Adrenal gland (tissue), 12 donors: ENCODE measurements around the gene IL20RA. TPM values are rescaled to one million over a fixed set of nuclear protein-coding genes. Genes with fewer than 3 reads are reported as not detected.
"Not testable (repeated sequence)": the region's sequence is repeated elsewhere in the genome, so short reads cannot be mapped to it uniquely, and the experiment has no call there.

Experiments
- DNase-seq, 7 donors: peaks; one replicate each; pipeline ENCODE4 v3.0.0-alpha.2; 2019 to 2020
- H3K27ac ChIP-seq, 5 donors: fragments of 200-600 bp; sonication (generic) in 4 of 5; 1 replicate in 3 of 5; 2 replicates in 2 of 5; pipeline versions ENCODE4 v1.5.1 to v1.8.0; 2016 to 2020; ENCODE audit warnings: mild to moderate bottlenecking in 1 of 5
- H3K27me3 ChIP-seq: fragments of 200-600 bp; 2 replicates; pipeline ENCODE4 v1.8.0; 2021
- H3K36me3 ChIP-seq, 2 donors: fragments of 200-600 bp; replicated peaks in 1 of 2; 1 replicate in 1 of 2; 2 replicates in 1 of 2; pipeline versions ENCODE4 v1.5.1 to v1.8.0; 2018 to 2022
- H3K4me1 ChIP-seq, 2 donors: fragments of 200-600 bp; replicated peaks in 1 of 2; 1 replicate in 1 of 2; 2 replicates in 1 of 2; pipeline versions ENCODE4 v1.5.1 to v1.8.0; 2018 to 2021
- H3K4me3 ChIP-seq, 4 donors: fragments of 200-600 bp; sonication (generic) in 3 of 4; one replicate each; pipeline ENCODE4 v1.5.1; 2016 to 2018
- H3K9me3 ChIP-seq, 3 donors: fragments of 200-600 bp; sonication (generic) in 1 of 3; replicated peaks in 1 of 3; 1 replicate in 2 of 3; 2 replicates in 1 of 3; pipeline versions ENCODE4 v1.5.1 to v1.8.0; 2016 to 2021
- CTCF ChIP-seq, 6 experiments: fragments of 450-650 bp in 4 of 6; fragments of 200-600 bp in 2 of 6; sonication (generic) in 1 of 6; IDR thresholded peaks; 1 replicate in 5 of 6; 2 replicates in 1 of 6; pipeline versions ENCODE4 v1.5.1 to v1.8.0; 2016 to 2021; ENCODE audit warnings: antibody characterized with exemption in 6 of 6, mild to moderate bottlenecking in 2 of 6, moderate library complexity in 1 of 6
- POLR2A ChIP-seq, 2 donors: fragments of 450-650 bp; IDR thresholded peaks; one replicate each; pipeline ENCODE4 v1.6.1; 2017; ENCODE audit warnings: antibody characterized with exemption in 2 of 2, mild to moderate bottlenecking in 2 of 2, moderate library complexity in 1 of 2
- WGBS, 4 donors: extraction: QIAGEN DNeasy Blood & Tissue Kit in 2 of 4; methylation state at CpG; one replicate each; pipeline versions ENCODE4 v1.1.5 to v1.1.7; 2013 to 2017; 5-methylcytosine and 5-hydroxymethylcytosine counted together
- intact Hi-C, 2 donors: fragments of 100-400 bp; cut with DNase I; formaldehyde crosslinking; loops; one replicate each; pipeline versions ENCODE4 v1.14.1 to v1.15.0; 2022 to 2023
- polyA plus RNA-seq, 3 donors: library from polyadenylated mRNA; stranded (reverse); fragments of 200-250 nt in 2 of 3; fragments of 350-450 nt in 1 of 3; fragmentation: Illumina TruSeq in 1 of 3; extraction: RNeasy Lipid Tissue Mini Kit (QIAGEN cat#74804) in 1 of 3; gene quantifications; one replicate each; pipeline ENCODE4 v1.2.3, GENCODE V29; 2013 to 2014
- total RNA-seq, 9 donors: library from RNA; depleted of rRNA in 4 of 9; stranded (reverse); fragments of >200 nt in 4 of 9; fragments of 120-200 nt in 1 of 9; fragmentation: NEBNext Ultra II Directional in 1 of 9; extraction: Animal tissue kit (Norgen Biotek cat#: 25700) in 1 of 9; gene quantifications; one replicate each; pipeline versions ENCODE4 v1.1.0 to v1.2.4, GENCODE V29; 2013 to 2023
- donor health status: healthy with polysubstance abuse.
- donor health status: Bipolar disorder and iron deficiency.
- donor health status: DM: yes; HTN: yes; CAD: no.
- donor health status: DM: no; HTN: no; CAD: no.
- donor health status: DM: no; HTN: no; CAD: no.
- donor health status: DM: yes; HTN: yes; CAD: no.

IL20RA gene
- total and polyA plus RNA-seq, 12 donors, result 6.6 to 23.5 (median 12.7) TPM

- H3K27me3 ChIP-seq, result no peaks in the 10 kb centered on the region
- H3K36me3 ChIP-seq, result no peaks in the 10 kb centered on the region
- TF ChIP-seq CTCF (IDR thresholded peaks at IDR 0.05), result no peak
- TF ChIP-seq POLR2A (IDR thresholded peaks at IDR 0.05), result no peak
- WGBS, 4 donors, result 74 to 90% (median 82%) methylated on average over 4 of the region's 4 CpGs
- DNase-seq, result no peak
- intact Hi-C loops, result no loop called here
- no peak overlapping the region for H3K27ac ChIP-seq
- no peaks in the 10 kb centered on the region for H3K9me3 ChIP-seq
- H3K4me3 ChIP-seq, result no peak overlapping the region
- no peaks in the 10 kb centered on the region for H3K4me1 ChIP-seq
Measured at GRCh38 chr6:137084090-137084489, 39.3 kb upstream of the IL20RA start.

- 73 to 96% (median 92%) methylated on average over 3 of the region's 3 CpGs for WGBS, 4 donors
- no peak for TF ChIP-seq POLR2A (IDR thresholded peaks at IDR 0.05)
- TF ChIP-seq CTCF (IDR thresholded peaks at IDR 0.05), result no peak
- Histone ChIP-seq H3K4me3 (no peak overlapping the region), H3K27ac (no peak overlapping the region), H3K9me3 (no peaks in the 10 kb centered on the region), H3K27me3 (no peaks in the 10 kb centered on the region), H3K4me1 (no peaks in the 10 kb centered on the region), H3K36me3 (no peaks in the 10 kb centered on the region)
- DNase-seq, result no peak
- intact Hi-C loops, result no loop called here
Measured at GRCh38 chr6:137081997-137082396, 37.2 kb upstream of the IL20RA start.

- no peak for DNase-seq
- Histone ChIP-seq H3K4me1 (no peaks in the 10 kb centered on the region), H3K27ac (no peak overlapping the region), H3K36me3 (no peaks in the 10 kb centered on the region), H3K9me3 (no peaks in the 10 kb centered on the region), H3K4me3 (no peak overlapping the region), H3K27me3 (no peaks in the 10 kb centered on the region)
- no peak for TF ChIP-seq POLR2A (IDR thresholded peaks at IDR 0.05)
- TF ChIP-seq CTCF (IDR thresholded peaks at IDR 0.05), result no peak
- intact Hi-C loops, result no loop called here
- 65 to 82% (median 79%) methylated on average over 4 of the region's 4 CpGs for WGBS, 4 donors
Measured at GRCh38 chr6:137080711-137081110, 35.9 kb upstream of the IL20RA start.

GRCh38 chr6:137076277-137077068 lies 31.7 kb upstream of the IL20RA start:
- peak; percentile 64 to 79 (median 71) for TF ChIP-seq CTCF (IDR thresholded peaks at IDR 0.05)
- TF ChIP-seq POLR2A (IDR thresholded peaks at IDR 0.05), result no peak
- H3K4me1 ChIP-seq, result no peaks in the 10 kb centered on the region
- no peak overlapping the region for H3K4me3 ChIP-seq
- no peaks in the 10 kb centered on the region for H3K27me3 ChIP-seq
- peak; percentile 66 to 89 (median 79) for DNase-seq
- intact Hi-C loops, result no loop called here
- H3K36me3 ChIP-seq, result no peaks in the 10 kb centered on the region
- H3K9me3 ChIP-seq, result no peaks in the 10 kb centered on the region
- H3K27ac ChIP-seq, result no peak overlapping the region
- WGBS, 4 donors, result 68 to 76% (median 71%) methylated on average over 4 of the region's 4 CpGs

GRCh38 chr6:137075790-137076189 lies 31.0 kb upstream of the IL20RA start:
- DNase-seq, H3K4me1 ChIP-seq, intact Hi-C loops, H3K27ac ChIP-seq, H3K9me3 ChIP-seq, H3K4me3 ChIP-seq, H3K27me3 ChIP-seq, H3K36me3 ChIP-seq: not testable (repeated sequence)
- 72 to 82% (median 74%) methylated on average over 3 of the region's 3 CpGs for WGBS, 4 donors
